Measurements from ENCODE around the gene ZNF43. TPM values are rescaled to one million over a fixed set of nuclear protein-coding genes. Genes with fewer than 3 reads are reported as not detected.
"Not testable (repeated sequence)": the region's sequence is repeated elsewhere in the genome, so short reads cannot be mapped to it uniquely, and the experiment has no call there.

ZNF43 gene
- total RNA-seq, 2 experiments from 2014 or later, result 25.8 to 27.8 TPM

- H3K27ac Mint-ChIP-seq, result no peak overlapping the region
These were observed 7.1 kb upstream of the ZNF43 start for GRCh38 chr19:21843081-21843480.

DNA sequence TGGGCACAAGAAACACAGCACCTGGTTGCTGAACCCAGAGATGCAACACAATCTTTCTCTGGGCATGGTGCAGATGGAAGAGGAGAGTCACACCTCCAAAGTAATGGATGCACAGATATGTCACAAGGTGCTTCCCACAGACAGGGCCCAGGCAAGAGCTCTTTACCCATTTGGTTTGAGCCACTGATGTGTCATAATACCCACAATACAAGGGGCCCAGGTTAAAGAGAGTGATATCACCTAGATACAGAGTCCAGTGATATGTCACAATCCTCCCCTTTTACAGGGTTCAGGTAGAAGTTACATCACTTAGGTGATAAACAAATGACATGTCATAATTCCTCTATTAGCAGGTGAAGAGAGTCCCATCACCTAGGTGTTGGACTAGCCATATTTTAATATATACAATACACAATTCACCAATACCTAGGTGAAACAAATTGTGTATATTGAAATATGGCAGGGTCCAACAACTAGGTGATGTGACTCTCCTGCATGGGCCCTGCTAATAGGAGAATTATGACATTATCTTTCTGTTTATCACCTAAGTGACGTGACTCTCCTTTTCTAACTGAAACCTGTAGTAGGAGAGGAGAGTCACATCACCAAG, 5.6 kb upstream of the ZNF43 start:
- H3K4me3 Mint-ChIP-seq, result no peak overlapping the region
- intact Hi-C loops (cut with micrococcal nuclease), result no loop called here
- H3K27ac Mint-ChIP-seq, result no peak overlapping the region
- no peaks in the 10 kb centered on the region for H3K27me3 Mint-ChIP-seq (ENCODE audit: low read depth)
- no peaks in the 10 kb centered on the region for H3K9me3 Mint-ChIP-seq
- DNase-seq, result no peak
- peaks cover 71% of the 10 kb centered on the region for H3K36me3 Mint-ChIP-seq (ENCODE audit: low read depth)
- CTCF ChIA-PET, result no interaction called here
- H3K4me1 Mint-ChIP-seq (ENCODE audit: low read depth), result peaks cover 14% of the 10 kb centered on the region

More at GRCh38 chr19:21843081-21843480, 7.1 kb upstream of the ZNF43 start:
- no peaks in the 10 kb centered on the region for H3K27me3 Mint-ChIP-seq (ENCODE audit: low read depth)
- no peak for DNase-seq
- H3K36me3 Mint-ChIP-seq (ENCODE audit: low read depth), result peaks cover 76% of the 10 kb centered on the region
- CTCF ChIA-PET, result no interaction called here
- H3K9me3 Mint-ChIP-seq, result no peaks in the 10 kb centered on the region
- peaks cover 20% of the 10 kb centered on the region for H3K4me1 Mint-ChIP-seq (ENCODE audit: low read depth)
- intact Hi-C loops (cut with micrococcal nuclease), result no loop called here
- H3K4me3 Mint-ChIP-seq, result no peak overlapping the region

DNA sequence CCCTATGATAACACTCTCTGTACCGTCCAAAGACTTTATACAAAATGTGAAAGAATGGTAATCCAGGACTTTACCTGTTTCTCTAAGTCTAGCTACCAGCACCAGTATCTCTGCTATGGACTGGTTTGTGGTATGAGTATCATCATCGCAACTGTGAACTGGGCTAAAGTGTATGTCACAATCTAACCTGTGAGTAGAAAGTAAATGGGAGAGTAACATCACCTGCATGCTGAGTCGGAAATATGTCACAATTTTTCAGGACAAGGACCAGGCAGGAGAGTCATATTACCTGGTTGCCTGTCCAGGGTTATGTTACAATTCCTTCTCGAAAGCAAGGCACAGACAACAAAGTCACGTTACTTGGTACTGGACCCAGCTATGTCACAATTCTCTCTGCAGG, 5.1 kb upstream of the ZNF43 start:
- no peak overlapping the region for H3K27ac Mint-ChIP-seq
- H3K9me3 Mint-ChIP-seq, result no peaks in the 10 kb centered on the region
- CTCF ChIA-PET, result no interaction called here
- H3K4me3 Mint-ChIP-seq, result no peak overlapping the region
- peaks cover 66% of the 10 kb centered on the region for H3K36me3 Mint-ChIP-seq (ENCODE audit: low read depth)
- H3K27me3 Mint-ChIP-seq (ENCODE audit: low read depth), result no peaks in the 10 kb centered on the region
- intact Hi-C loops (cut with micrococcal nuclease), result no loop called here
- peaks cover 14% of the 10 kb centered on the region for H3K4me1 Mint-ChIP-seq (ENCODE audit: low read depth)
- no peak for DNase-seq

GRCh38 chr19:21839976-21840375, 4.0 kb upstream of the ZNF43 start:
- no peaks in the 10 kb centered on the region for H3K9me3 Mint-ChIP-seq
- intact Hi-C loops (cut with micrococcal nuclease), result loop anchor here (5.0 to 10.0 kb wide), 2 partner anchors 815 to 1178 kb away; partner anchors contain the start of genes ZNF430 and ZNF626
- no peak for DNase-seq
- H3K36me3 Mint-ChIP-seq (ENCODE audit: low read depth), result peaks cover 64% of the 10 kb centered on the region
- no peaks in the 10 kb centered on the region for H3K27me3 Mint-ChIP-seq (ENCODE audit: low read depth)
- H3K4me1 Mint-ChIP-seq (ENCODE audit: low read depth), result peaks cover 18% of the 10 kb centered on the region
- CTCF ChIA-PET, result no interaction called here
- no peak overlapping the region for H3K27ac Mint-ChIP-seq
- no peak overlapping the region for H3K4me3 Mint-ChIP-seq

DNA sequence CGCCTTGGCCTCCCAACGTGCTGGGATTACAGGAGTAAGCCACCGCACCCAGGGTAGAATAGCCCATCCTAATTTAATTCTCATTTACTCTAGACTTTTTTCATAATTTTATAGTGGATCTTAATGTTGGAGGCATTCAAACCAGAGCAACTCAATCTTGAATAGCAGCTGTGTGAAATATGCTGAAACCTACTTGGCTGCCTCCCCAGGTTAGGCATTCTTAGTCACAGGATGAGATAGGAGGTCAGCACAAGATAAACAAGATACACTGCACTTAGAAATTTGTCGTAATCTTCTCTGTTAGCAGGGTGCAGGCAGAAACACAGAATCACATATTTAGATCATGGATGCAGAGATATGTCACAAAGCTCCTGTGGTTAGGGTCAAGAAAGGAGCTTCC, 2.7 kb upstream of the ZNF43 start:
- peaks cover 64% of the 10 kb centered on the region for H3K36me3 Mint-ChIP-seq (ENCODE audit: low read depth)
- CTCF ChIA-PET, result interaction anchor here (1.2 kb wide), 1 partner anchor 13 kb away, joined by 6 read pairs; no protein-coding TSS in a partner anchor
- peaks cover 3% of the 10 kb centered on the region for H3K9me3 Mint-ChIP-seq
- H3K4me1 Mint-ChIP-seq (ENCODE audit: low read depth), result peaks cover 25% of the 10 kb centered on the region
- H3K27me3 Mint-ChIP-seq (ENCODE audit: low read depth), result no peaks in the 10 kb centered on the region
- intact Hi-C loops (cut with micrococcal nuclease), result loop anchor here (5.0 to 10.0 kb wide), 2 partner anchors 814 to 1176 kb away; partner anchors contain the start of genes ZNF430 and ZNF626
- H3K27ac Mint-ChIP-seq, result no peak overlapping the region
- H3K4me3 Mint-ChIP-seq, result no peak overlapping the region
- no peak for DNase-seq

GRCh38 chr19:21835429-21835809, 563 bp downstream of the ZNF43 start:
- H3K4me3 Mint-ChIP-seq, result peak overlapping the region; percentile 98
- peak; percentile 11 for DNase-seq
- peaks cover 62% of the 10 kb centered on the region for H3K36me3 Mint-ChIP-seq (ENCODE audit: low read depth)
- no peaks in the 10 kb centered on the region for H3K27me3 Mint-ChIP-seq (ENCODE audit: low read depth)
- H3K4me1 Mint-ChIP-seq (ENCODE audit: low read depth), result peaks cover 38% of the 10 kb centered on the region
- CTCF ChIA-PET, result interaction anchor here (0.6 to 1.6 kb wide), 3 partner anchors 8 to 101 kb away, joined by 5 to 7 read pairs (median 5); no protein-coding TSS in a partner anchor
- intact Hi-C loops (cut with micrococcal nuclease), result loop anchor here (5.0 to 10.0 kb wide), 2 partner anchors 811 to 1173 kb away; partner anchors contain the start of genes ZNF430 and ZNF626
- peak overlapping the region; percentile 99 for H3K27ac Mint-ChIP-seq
- H3K9me3 Mint-ChIP-seq, result peaks cover 14% of the 10 kb centered on the region

GRCh38 chr19:21833733-21834132, 2.2 kb downstream of the ZNF43 start:
- CTCF ChIA-PET, result interaction anchor here (0.6 kb wide), 2 partner anchors 450 to 632 kb away, joined by 3 to 4 read pairs; no protein-coding TSS in a partner anchor

DNA sequence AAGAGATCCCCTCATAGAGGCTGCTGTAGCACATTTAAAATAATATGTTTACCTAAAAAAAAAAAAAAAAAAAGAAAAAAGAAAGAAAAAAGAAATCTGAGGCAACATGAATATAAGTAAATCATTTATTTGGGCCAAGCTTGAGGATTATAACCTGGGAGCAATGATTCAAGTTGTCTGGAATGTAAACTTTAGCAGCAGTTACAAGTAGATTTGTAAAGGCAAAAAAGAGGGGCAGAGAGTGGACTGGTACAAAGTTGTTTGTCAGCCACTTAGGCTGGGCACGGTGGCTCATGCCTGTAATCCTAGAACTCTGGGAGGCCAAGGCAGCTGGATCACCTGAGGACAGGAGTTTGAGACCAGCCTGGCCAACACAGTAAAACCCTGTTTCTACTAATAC, 11.3 kb downstream of the ZNF43 start:
- intact Hi-C loops (cut with micrococcal nuclease), result no loop called here
- DNase-seq, result no peak
- CTCF ChIA-PET, result interaction anchor here (0.7 kb wide), 1 partner anchor 327 kb away, joined by 3 read pairs; no protein-coding TSS in a partner anchor
- H3K36me3 Mint-ChIP-seq (ENCODE audit: low read depth), result peaks cover 63% of the 10 kb centered on the region
- no peak overlapping the region for H3K4me3 Mint-ChIP-seq
- H3K27me3 Mint-ChIP-seq (ENCODE audit: low read depth), result no peaks in the 10 kb centered on the region
- peaks cover 14% of the 10 kb centered on the region for H3K4me1 Mint-ChIP-seq (ENCODE audit: low read depth)
- peaks cover 19% of the 10 kb centered on the region for H3K9me3 Mint-ChIP-seq
- no peak overlapping the region for H3K27ac Mint-ChIP-seq

More at GRCh38 chr19:21833733-21834132, 2.2 kb downstream of the ZNF43 start:
- peaks cover 57% of the 10 kb centered on the region for H3K36me3 Mint-ChIP-seq (ENCODE audit: low read depth)
- H3K27ac Mint-ChIP-seq, result no peak overlapping the region
- H3K27me3 Mint-ChIP-seq (ENCODE audit: low read depth), result no peaks in the 10 kb centered on the region
- peaks cover 42% of the 10 kb centered on the region for H3K4me1 Mint-ChIP-seq (ENCODE audit: low read depth)
- peak overlapping the region; percentile 58 for H3K4me3 Mint-ChIP-seq
- peaks cover 21% of the 10 kb centered on the region for H3K9me3 Mint-ChIP-seq
- intact Hi-C loops (cut with micrococcal nuclease), result loop anchor here (10.0 kb wide), 1 partner anchor 809 kb away; the partner anchor contains the start of gene ZNF430
- DNase-seq, result no peak

DNA sequence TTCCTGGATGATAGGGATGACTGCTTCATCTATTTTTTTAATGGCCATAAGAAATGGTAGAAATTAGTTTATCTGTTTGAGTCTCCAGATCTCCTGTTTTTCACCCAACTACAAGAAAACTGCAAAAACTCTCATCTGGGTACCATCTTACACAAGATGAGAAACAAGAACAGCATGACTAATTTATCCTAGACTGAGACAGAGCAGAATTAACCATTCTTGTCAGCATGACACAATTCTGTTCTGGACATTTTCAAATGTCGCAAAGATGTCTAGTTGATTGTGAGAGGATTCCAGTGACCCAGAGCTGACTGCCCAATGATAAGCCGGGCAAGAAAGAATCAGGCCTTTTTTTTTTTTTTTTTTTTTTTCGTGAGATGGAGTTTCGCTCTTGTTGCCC, 12.8 kb downstream of the ZNF43 start:
- peaks cover 72% of the 10 kb centered on the region for H3K36me3 Mint-ChIP-seq (ENCODE audit: low read depth)
- intact Hi-C loops (cut with micrococcal nuclease), result no loop called here
- H3K27ac Mint-ChIP-seq, result no peak overlapping the region
- peaks cover 13% of the 10 kb centered on the region for H3K4me1 Mint-ChIP-seq (ENCODE audit: low read depth)
- CTCF ChIA-PET, result no interaction called here
- no peak overlapping the region for H3K4me3 Mint-ChIP-seq
- no peaks in the 10 kb centered on the region for H3K27me3 Mint-ChIP-seq (ENCODE audit: low read depth)
- peaks cover 25% of the 10 kb centered on the region for H3K9me3 Mint-ChIP-seq
- DNase-seq, result no peak

DNA sequence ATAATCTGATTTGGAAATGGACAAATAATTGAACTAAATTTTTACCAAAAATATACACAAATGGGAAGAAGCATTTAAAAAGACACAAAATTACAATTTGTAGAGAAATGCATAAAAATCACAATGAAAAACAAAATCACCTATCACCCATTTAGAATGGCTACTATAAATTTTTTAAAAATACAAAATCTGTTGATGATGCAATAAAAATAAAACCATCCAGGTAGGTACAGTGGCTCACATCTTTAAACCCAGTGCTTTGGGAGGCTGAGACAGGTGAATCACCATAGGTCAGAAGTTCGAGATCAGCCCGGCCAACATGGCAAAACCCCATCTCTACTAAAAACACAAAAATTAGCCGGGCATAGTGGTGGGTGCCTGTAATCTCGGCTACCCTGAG, 23.5 kb downstream of the ZNF43 start:
- no peak for DNase-seq
- H3K36me3 Mint-ChIP-seq (ENCODE audit: low read depth), result peaks cover 91% of the 10 kb centered on the region
- H3K4me1 Mint-ChIP-seq (ENCODE audit: low read depth), result no peaks in the 10 kb centered on the region
- H3K27me3 Mint-ChIP-seq (ENCODE audit: low read depth), result no peaks in the 10 kb centered on the region
- peaks cover 46% of the 10 kb centered on the region for H3K9me3 Mint-ChIP-seq
- intact Hi-C loops (cut with micrococcal nuclease), result no loop called here
- CTCF ChIA-PET, result no interaction called here
- H3K4me3 Mint-ChIP-seq, result no peak overlapping the region
- H3K27ac Mint-ChIP-seq, result no peak overlapping the region

DNA sequence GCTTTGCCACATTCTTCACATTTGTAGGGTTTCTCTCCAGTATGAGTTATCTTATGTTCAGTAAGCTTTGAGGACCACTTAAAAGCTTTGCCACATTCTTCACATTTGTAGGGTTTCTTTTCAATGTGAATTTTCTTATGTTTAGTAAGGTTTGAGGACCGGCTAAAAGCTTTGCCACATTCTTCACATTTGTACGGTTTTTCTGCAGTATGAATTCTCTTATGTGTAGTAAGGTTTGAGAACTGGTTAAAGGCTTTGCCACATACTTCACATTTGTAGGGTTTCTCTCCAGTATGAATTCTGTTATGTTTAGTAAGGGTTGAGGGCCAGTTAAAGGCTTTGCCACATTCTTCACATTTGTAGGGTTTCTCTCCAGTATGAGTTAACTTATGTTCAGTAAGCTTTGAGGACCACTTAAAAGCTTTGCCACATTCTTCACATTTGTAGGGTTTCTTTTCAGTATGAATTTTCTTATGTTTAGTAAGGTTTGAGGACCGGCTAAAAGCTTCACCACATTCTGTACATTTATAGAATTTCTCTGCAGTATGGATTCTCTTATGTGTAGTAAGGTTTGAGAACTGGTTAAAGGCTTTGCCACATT, 27.5 kb downstream of the ZNF43 start:
- DNase-seq; CTCF ChIA-PET; H3K27me3 Mint-ChIP-seq (ENCODE audit: low read depth); H3K27ac Mint-ChIP-seq; intact Hi-C loops (cut with micrococcal nuclease); H3K4me3 Mint-ChIP-seq; H3K4me1 Mint-ChIP-seq (ENCODE audit: low read depth): not testable (repeated sequence)
- peaks cover 50% of the 10 kb centered on the region for H3K9me3 Mint-ChIP-seq
- H3K36me3 Mint-ChIP-seq (ENCODE audit: low read depth), result peaks cover 62% of the 10 kb centered on the region

GRCh38 chr19:21789466-21790085, 46.4 kb downstream of the ZNF43 start:
- no peak overlapping the region for H3K4me3 Mint-ChIP-seq
- H3K27ac Mint-ChIP-seq, result no peak overlapping the region
- CTCF ChIA-PET, result interaction anchor here (0.6 to 1.3 kb wide), 2 partner anchors 21 to 92 kb away, joined by 3 read pairs; no protein-coding TSS in a partner anchor
- H3K9me3 Mint-ChIP-seq, result peaks cover 10% of the 10 kb centered on the region
- H3K27me3 Mint-ChIP-seq (ENCODE audit: low read depth), result peaks cover 6% of the 10 kb centered on the region
- no peak for DNase-seq
- intact Hi-C loops (cut with micrococcal nuclease), result no loop called here
- H3K36me3 Mint-ChIP-seq (ENCODE audit: low read depth), result peaks cover 1% of the 10 kb centered on the region
- H3K4me1 Mint-ChIP-seq (ENCODE audit: low read depth), result no peaks in the 10 kb centered on the region
